GM21723 (cell line): Measurements from ENCODE around the gene YY1AP1.
"Not testable (repeated sequence)": the region's sequence is repeated elsewhere in the genome, so short reads cannot be mapped to it uniquely, and the experiment has no call there.

Source experiments
- ATAC-seq: cut with Tn5 transposase; IDR thresholded peaks from one replicate; pipeline ENCODE4 v1.9.1; 2021; ENCODE audit warnings: mild to moderate bottlenecking, moderate library complexity; ENCODE audit not compliant: unreplicated experiment

Gene YY1AP1

GRCh38 chr1:155648207-155649147 lies 40.1 kb downstream of the YY1AP1 start:
- ATAC-seq: no peak

- ATAC-seq: no peak
Measured at GRCh38 chr1:155646307-155646706, 42.3 kb downstream of the YY1AP1 start.

GRCh38 chr1:155645648-155646047 lies 42.9 kb downstream of the YY1AP1 start:
- no peak for ATAC-seq

GRCh38 chr1:155645034-155645598 lies 43.5 kb downstream of the YY1AP1 start:
- no peak for ATAC-seq

GRCh38 chr1:155643230-155643629 lies 45.3 kb downstream of the YY1AP1 start:
- ATAC-seq: no peak

GRCh38 chr1:155642559-155643180 lies 45.9 kb downstream of the YY1AP1 start:
- not testable (repeated sequence) for ATAC-seq

- ATAC-seq: no peak
Measured at GRCh38 chr1:155640367-155640766, 48.2 kb downstream of the YY1AP1 start.

- no peak for ATAC-seq
Measured at GRCh38 chr1:155636397-155637153, 52.0 kb downstream of the YY1AP1 start.

- not testable (repeated sequence) for ATAC-seq
Measured at GRCh38 chr1:155626428-155626827, 62.1 kb downstream of the YY1AP1 start.

- ATAC-seq: no peak
Measured at GRCh38 chr1:155623357-155623756, 65.2 kb downstream of the YY1AP1 start.

- ATAC-seq: no peak
Measured at GRCh38 chr1:155622191-155622590, 66.4 kb downstream of the YY1AP1 start.

- ATAC-seq: not testable (repeated sequence)
Measured at GRCh38 chr1:155613226-155613625, 75.3 kb downstream of the YY1AP1 start.

GRCh38 chr1:155610257-155610647 lies 78.3 kb downstream of the YY1AP1 start:
- not testable (repeated sequence) for ATAC-seq

GRCh38 chr1:155609515-155610256 lies 78.9 kb downstream of the YY1AP1 start, which contains the start of gene MSTO1:
MSTO1 (plus strand) TSS chr1:155610218; CDS start chr1:155610249, 31 bp downstream.
- peak; percentile 92 for ATAC-seq
